GM23248 (cell line): ENCODE measurements around the gene TUBAL3. TPM values are rescaled to one million over a fixed set of nuclear protein-coding genes. Genes with fewer than 3 reads are reported as not detected.

Experiments
- DNase-seq: peaks from one replicate; pipeline ENCODE4 v3.0.0-alpha.2; 2015
- H2AFZ ChIP-seq: fragments of 200-600 bp; sonication (generic); 2 replicates; pipeline ENCODE4 v1.6.1; 2016; ENCODE audit warnings: antibody characterized with exemption
- H3F3A ChIP-seq: fragments of 200-600 bp; sonication (generic); 2 replicates; pipeline ENCODE4 v1.6.1; 2016; ENCODE audit warnings: mild to moderate bottlenecking, antibody characterized with exemption, mixed run types; ENCODE audit not compliant: insufficient read depth
- H3K27ac ChIP-seq: fragments of 200-600 bp; sonication (generic); 2 replicates; pipeline ENCODE4 v1.5.1; 2016; ENCODE audit warnings: mild to moderate bottlenecking
- H3K27me3 ChIP-seq: fragments of 200-600 bp; sonication (generic); replicated peaks from 2 replicates; pipeline ENCODE4 v1.6.1; 2016; ENCODE audit warnings: mild to moderate bottlenecking; ENCODE audit not compliant: insufficient read depth
- H3K36me3 ChIP-seq: fragments of 200-600 bp; sonication (generic); 2 replicates; pipeline ENCODE4 v1.6.1; 2016; ENCODE audit warnings: low read depth, mild to moderate bottlenecking
- H3K4me1 ChIP-seq: fragments of 200-600 bp; sonication (generic); 2 replicates; pipeline ENCODE4 v1.6.1; 2016; ENCODE audit warnings: mild to moderate bottlenecking; ENCODE audit not compliant: insufficient read depth
- H3K4me2 ChIP-seq: fragments of 200-600 bp; sonication (generic); one replicate; pipeline ENCODE4 v1.6.1; 2016; ENCODE audit warnings: mild to moderate bottlenecking; ENCODE audit not compliant: unreplicated experiment
- H3K4me3 ChIP-seq: fragments of 200-600 bp; sonication (generic); 2 replicates; pipeline ENCODE4 v1.5.1; 2016; ENCODE audit warnings: mild to moderate bottlenecking
- H3K79me2 ChIP-seq: fragments of 200-600 bp; sonication (generic); 2 replicates; pipeline ENCODE4 v1.6.1; 2016; ENCODE audit warnings: mild to moderate bottlenecking; ENCODE audit not compliant: insufficient read depth
- H3K9ac ChIP-seq: fragments of 200-600 bp; sonication (generic); 2 replicates; pipeline ENCODE4 v1.6.1; 2016; ENCODE audit warnings: mild to moderate bottlenecking
- H3K9me2 ChIP-seq: fragments of 200-600 bp; sonication (generic); 2 replicates; pipeline ENCODE4 v1.6.1; 2016; ENCODE audit warnings: mixed run types, mild to moderate bottlenecking, moderate library complexity; ENCODE audit not compliant: insufficient read depth
- H3K9me3 ChIP-seq: fragments of 200-600 bp; sonication (generic); one replicate; pipeline ENCODE4 v1.6.1; 2017; ENCODE audit warnings: low read depth
- H4K20me1 ChIP-seq: fragments of 200-600 bp; sonication (generic); 2 replicates; pipeline ENCODE4 v1.6.0; 2016; ENCODE audit not compliant: insufficient read depth
- EZH2 ChIP-seq: fragments of 200-600 bp; sonication (generic); IDR thresholded peaks from 2 replicates; pipeline ENCODE4 v1.6.1; 2018; ENCODE audit warnings: antibody characterized with exemption, mild to moderate bottlenecking; ENCODE audit not compliant: insufficient read depth, poor library complexity, severe bottlenecking
- EZH2phosphoT487 ChIP-seq: fragments of 200-600 bp; sonication (generic); IDR thresholded peaks from 2 replicates; pipeline ENCODE4 v1.6.1; 2018; ENCODE audit warnings: antibody characterized with exemption, moderate library complexity, mild to moderate bottlenecking, low read depth; ENCODE audit not compliant: insufficient read depth
- WGBS, 2 experiments: methylation state at CpG; one replicate each; pipeline ENCODE4 v1.1.6; 2015 to 2017; ENCODE audit warnings: low lambda C conversion rate in 2 of 2, low coverage in 1 of 2; ENCODE audit errors: missing lambda C conversion rate in 2 of 2; 5-methylcytosine and 5-hydroxymethylcytosine counted together
- in situ Hi-C: fragments of 300-500 bp; cut with MboI; formaldehyde crosslinking; loops from 2 replicates; pipeline ENCODE4 v1.15.0; 2020
- polyA plus RNA-seq: library from polyadenylated mRNA; unstranded; fragments of >200 nt; fragmentation: Nextera tagmentation; extraction: Ambion mirVana; gene quantifications from 2 replicates; pipeline ENCODE4 v1.2.1, GENCODE V29; 2016
- total RNA-seq: library from RNA; depleted of rRNA; stranded (reverse); fragments of >200 nt; shearing (Covaris generic); gene quantifications from 2 replicates; pipeline ENCODE4 v1.2.3, GENCODE V29; 2014

Gene TUBAL3
- total and polyA plus RNA-seq, 2 experiments from 2014 or later, result not detected

DNA sequence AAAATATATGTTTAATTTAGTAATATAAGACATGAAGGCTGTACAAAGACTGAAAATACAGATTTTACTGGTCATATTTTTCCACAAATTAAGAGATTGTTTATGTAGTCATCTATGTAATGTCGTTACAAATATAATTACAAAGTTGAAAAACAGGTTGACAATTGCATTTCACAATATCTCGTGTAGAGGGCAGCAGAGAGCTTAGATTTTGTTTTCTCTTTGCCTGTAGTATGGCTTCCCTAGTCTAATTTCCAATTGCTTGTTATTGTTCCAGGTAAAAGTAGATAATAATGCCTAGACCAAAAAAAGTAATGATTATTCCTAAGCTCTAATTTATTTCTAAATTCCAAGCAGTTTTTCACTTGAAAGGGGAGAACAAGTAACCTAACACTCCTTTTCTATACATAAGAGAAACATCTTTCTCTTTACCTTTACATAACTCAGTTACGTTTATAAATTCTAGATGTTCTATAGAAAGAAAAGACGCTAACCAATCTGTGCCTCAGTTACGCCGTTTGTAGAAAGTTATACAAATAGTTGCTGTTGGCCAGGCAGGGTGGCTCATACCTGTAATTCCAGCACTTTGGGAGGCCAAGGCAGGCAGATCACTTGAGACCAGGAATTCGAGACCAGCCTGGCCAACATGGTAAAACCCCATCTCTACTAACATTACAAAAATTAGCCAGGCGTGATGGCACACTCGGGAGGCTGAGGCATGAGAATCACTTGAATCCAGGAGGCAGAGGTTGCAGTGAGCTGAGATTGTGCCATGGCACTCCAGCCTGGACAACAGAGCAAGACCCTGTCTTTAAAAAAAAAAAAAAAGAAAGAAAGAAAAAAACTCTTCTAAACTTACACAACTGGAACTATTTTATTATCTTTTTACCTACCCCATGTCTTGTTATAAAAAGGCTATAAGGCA lies 37.7 kb upstream of the TUBAL3 start:
- DNase-seq, result peak; percentile 57
- in situ Hi-C loops, result loop anchor here (5.0 kb wide), 1 partner anchor 185 kb away; no protein-coding TSS in a partner anchor

GRCh38 chr10:5441106-5441505 lies 36.5 kb upstream of the TUBAL3 start:
- WGBS, 2 experiments, result 93 to 96% methylated on average over 4 of the region's 4 CpGs
- no peaks in the 10 kb centered on the region for H3K9me3 ChIP-seq
- H3K27ac ChIP-seq, result no peak overlapping the region
- H3K4me1 ChIP-seq, result peaks cover 4% of the 10 kb centered on the region
- TF ChIP-seq EZH2 (no peak), EZH2phosphoT487 (no peak)
- H2AFZ ChIP-seq, result no peak overlapping the region
- H4K20me1 ChIP-seq, result no peaks in the 10 kb centered on the region
- no peak overlapping the region for H3K4me2 ChIP-seq
- H3K4me3 ChIP-seq, result no peak overlapping the region
- peaks cover 38% of the 10 kb centered on the region for H3K79me2 ChIP-seq
- H3K9me2 ChIP-seq, result no peaks in the 10 kb centered on the region
- H3F3A ChIP-seq, result peaks cover 4% of the 10 kb centered on the region; the same call in 1 of the 2 replicates
- no peak overlapping the region for H3K9ac ChIP-seq
- DNase-seq, result no peak
- in situ Hi-C loops, result loop anchor here (5.0 kb wide), 1 partner anchor 186 kb away; no protein-coding TSS in a partner anchor
- no peaks in the 10 kb centered on the region for H3K36me3 ChIP-seq
- no peaks in the 10 kb centered on the region for H3K27me3 ChIP-seq

More for the DNA sequence above, 37.7 kb upstream of the TUBAL3 start:
- Histone ChIP-seq H3K4me2 (no peak overlapping the region), H4K20me1 (no peaks in the 10 kb centered on the region), H3K79me2 (peaks cover 42% of the 10 kb centered on the region), H3K9ac (no peak overlapping the region), H3K27me3 (no peaks in the 10 kb centered on the region), H2AFZ (no peak overlapping the region), H3K4me3 (no peak overlapping the region), H3K9me2 (no peaks in the 10 kb centered on the region), H3K9me3 (no peaks in the 10 kb centered on the region), H3K27ac (no peak overlapping the region), H3K36me3 (no peaks in the 10 kb centered on the region), H3F3A (peaks cover 13% of the 10 kb centered on the region), H3K4me1 (peaks cover 6% of the 10 kb centered on the region)
- TF ChIP-seq EZH2, result no peak
- TF ChIP-seq EZH2phosphoT487, result no peak
- WGBS, 2 experiments, result 40% methylated on average over 9 of the region's 9 CpGs

DNA sequence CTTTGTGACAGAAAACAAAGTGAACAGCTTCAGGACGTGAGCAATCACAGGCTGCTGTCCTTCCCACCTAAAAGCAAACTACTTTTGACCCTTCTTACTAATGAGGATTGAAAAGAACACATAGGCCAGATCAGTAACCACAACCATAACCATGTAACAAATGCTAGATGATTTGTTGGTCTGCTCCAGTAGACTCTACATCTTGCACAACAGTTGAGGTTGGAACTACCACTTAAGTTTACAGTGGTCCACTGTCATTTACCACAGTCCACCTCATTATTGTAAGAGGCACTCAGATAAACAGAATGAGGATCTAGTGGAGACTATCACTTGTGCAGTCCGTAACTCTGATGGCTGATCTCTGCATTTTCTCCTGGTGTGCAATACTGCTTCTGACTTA lies 35.6 kb upstream of the TUBAL3 start:
- Histone ChIP-seq H3K79me2 (peaks cover 29% of the 10 kb centered on the region), H2AFZ (no peak overlapping the region), H3K4me3 (no peak overlapping the region), H3K27ac (no peak overlapping the region), H3K4me1 (no peaks in the 10 kb centered on the region), H3K4me2 (no peak overlapping the region), H3F3A (peaks cover 6% of the 10 kb centered on the region; the same call in 1 of the 2 replicates), H3K27me3 (no peaks in the 10 kb centered on the region), H3K9ac (no peak overlapping the region), H4K20me1 (no peaks in the 10 kb centered on the region), H3K9me3 (no peaks in the 10 kb centered on the region), H3K9me2 (no peaks in the 10 kb centered on the region), H3K36me3 (no peaks in the 10 kb centered on the region)
- TF ChIP-seq EZH2, result no peak
- TF ChIP-seq EZH2phosphoT487, result no peak
- no peak for DNase-seq
- 98 to 99% methylated on average over 2 of the region's 2 CpGs for WGBS, 2 experiments
- in situ Hi-C loops, result loop anchor here (5.0 kb wide), 1 partner anchor 187 kb away; no protein-coding TSS in a partner anchor

DNA sequence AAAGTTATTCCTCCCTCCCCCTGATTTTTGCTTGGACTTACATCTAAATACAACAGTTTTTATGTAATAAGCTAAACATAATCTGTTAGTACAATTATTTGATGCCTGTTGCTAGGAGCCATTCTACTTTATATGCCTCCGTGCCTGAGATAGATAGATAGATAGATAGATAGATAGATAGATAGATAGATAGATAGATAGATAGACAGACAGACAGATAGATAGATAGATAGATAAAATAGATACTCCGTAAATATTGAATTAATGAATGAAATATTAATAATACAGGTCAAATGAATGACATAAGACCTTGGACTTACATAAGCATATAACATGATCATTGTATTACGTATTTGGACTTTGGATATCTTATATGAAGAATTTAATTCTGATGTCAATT lies 30.7 kb upstream of the TUBAL3 start:
- H3F3A ChIP-seq, result peaks cover 23% of the 10 kb centered on the region
- no peaks in the 10 kb centered on the region for H3K27me3 ChIP-seq
- DNase-seq, result no peak
- no peaks in the 10 kb centered on the region for H4K20me1 ChIP-seq
- H3K9me2 ChIP-seq, result no peaks in the 10 kb centered on the region
- 97 to 98% methylated on average over 3 of the region's 3 CpGs for WGBS, 2 experiments
- H3K36me3 ChIP-seq, result no peaks in the 10 kb centered on the region
- no peak overlapping the region for H3K4me2 ChIP-seq
- H3K9ac ChIP-seq, result no peak overlapping the region
- H3K9me3 ChIP-seq, result no peaks in the 10 kb centered on the region
- no peak overlapping the region for H3K27ac ChIP-seq
- peaks cover 15% of the 10 kb centered on the region for H3K4me1 ChIP-seq
- no peak overlapping the region for H2AFZ ChIP-seq
- H3K79me2 ChIP-seq, result 0 out of 2 replicates have a peak, but pooled peaks cover 15% of the 10 kb centered on the region
- no peak for TF ChIP-seq EZH2
- no peak for TF ChIP-seq EZH2phosphoT487
- H3K4me3 ChIP-seq, result no peak overlapping the region
- in situ Hi-C loops, result no loop called here
